Activated CD4-positive, alpha-beta T cell treated with anti-CD3 and anti-CD28 coated beads, Interleukin-2, Interleukin-4, amounts not matched to agents 100 ng/mL and 50 ng/mL, durations not matched to agents 16 hours and 8 hours (primary cell): ENCODE measurements around the gene GLIS2.
"Not testable (repeated sequence)": the region's sequence is repeated elsewhere in the genome, so short reads cannot be mapped to it uniquely, and the experiment has no call there.

ENCODE experiments used
- DNase-seq: peaks from one replicate; pipeline ENCODE4 v3.0.0-alpha.2; 2020; ENCODE audit warnings: low spot score

GLIS2 gene

DNA sequence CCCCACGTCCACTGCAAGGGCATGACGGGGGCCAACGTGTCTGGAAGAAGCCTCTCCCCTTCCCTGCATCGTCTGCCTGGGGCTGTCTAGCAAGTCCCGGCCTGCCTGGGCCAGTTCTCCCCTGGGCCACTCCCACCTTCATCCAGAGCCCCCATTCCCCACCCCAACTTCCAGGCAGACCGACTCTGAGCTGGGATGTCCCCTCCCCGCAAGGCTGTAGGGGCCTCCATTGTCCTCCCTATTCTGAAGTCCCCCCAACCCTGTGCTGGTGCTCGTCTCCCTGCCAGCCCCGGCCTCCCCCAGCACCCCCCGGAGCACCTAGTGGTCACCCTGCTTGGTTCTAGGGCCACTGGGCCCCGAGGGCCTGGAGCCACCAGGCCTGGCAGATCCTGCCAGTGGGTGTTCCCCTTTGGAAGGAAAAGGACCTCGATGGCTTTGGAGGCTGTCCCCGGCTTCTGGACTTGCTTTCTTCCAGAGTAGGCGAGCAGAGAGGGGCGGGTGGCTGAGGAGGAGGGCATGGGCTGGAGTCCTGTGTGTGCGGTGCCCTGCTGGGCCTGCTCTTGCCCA is 4.8 kb downstream of the GLIS2 start:
- DNase-seq = no peak

- no peak for DNase-seq
Observed at GRCh38 chr16:4321286-4322120, 5.6 kb downstream of the GLIS2 start.

- no peak for DNase-seq
Observed at GRCh38 chr16:4322121-4323052, 6.5 kb downstream of the GLIS2 start.

GRCh38 chr16:4323071-4323844 is 7.4 kb downstream of the GLIS2 start:
- DNase-seq = no peak

DNA sequence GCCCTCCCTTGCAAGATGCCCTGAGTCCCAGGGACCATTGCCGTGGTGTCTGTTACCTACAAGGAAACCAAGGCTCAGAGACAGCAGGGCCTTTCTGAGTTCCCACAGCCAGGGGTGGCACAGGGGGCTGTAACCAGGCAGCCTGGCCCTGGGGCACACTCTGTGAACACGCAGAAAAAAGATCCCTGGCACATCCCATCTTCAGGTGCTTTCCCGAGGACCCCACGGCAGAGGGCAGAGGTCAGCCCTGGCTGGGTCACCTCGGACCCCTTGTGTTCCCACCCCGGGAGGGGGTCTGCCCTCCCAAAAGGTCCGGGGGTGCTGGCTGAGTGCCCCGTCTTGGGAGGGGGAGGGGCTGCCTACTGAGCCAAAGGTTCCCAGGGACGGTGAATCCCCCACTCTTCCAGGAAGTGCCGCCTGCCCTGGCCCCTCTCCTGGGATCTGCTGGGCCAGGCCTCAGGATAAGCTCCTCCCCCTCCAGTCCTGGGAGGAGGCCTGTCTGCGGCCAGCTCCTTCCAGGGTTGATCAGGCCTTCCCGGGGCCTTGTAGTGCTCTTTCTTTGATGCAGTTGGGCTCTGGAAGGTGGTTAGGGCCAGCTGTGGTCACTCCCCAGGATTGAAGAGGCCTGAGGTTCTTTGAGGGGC is 8.1 kb downstream of the GLIS2 start:
- no peak for DNase-seq

DNA sequence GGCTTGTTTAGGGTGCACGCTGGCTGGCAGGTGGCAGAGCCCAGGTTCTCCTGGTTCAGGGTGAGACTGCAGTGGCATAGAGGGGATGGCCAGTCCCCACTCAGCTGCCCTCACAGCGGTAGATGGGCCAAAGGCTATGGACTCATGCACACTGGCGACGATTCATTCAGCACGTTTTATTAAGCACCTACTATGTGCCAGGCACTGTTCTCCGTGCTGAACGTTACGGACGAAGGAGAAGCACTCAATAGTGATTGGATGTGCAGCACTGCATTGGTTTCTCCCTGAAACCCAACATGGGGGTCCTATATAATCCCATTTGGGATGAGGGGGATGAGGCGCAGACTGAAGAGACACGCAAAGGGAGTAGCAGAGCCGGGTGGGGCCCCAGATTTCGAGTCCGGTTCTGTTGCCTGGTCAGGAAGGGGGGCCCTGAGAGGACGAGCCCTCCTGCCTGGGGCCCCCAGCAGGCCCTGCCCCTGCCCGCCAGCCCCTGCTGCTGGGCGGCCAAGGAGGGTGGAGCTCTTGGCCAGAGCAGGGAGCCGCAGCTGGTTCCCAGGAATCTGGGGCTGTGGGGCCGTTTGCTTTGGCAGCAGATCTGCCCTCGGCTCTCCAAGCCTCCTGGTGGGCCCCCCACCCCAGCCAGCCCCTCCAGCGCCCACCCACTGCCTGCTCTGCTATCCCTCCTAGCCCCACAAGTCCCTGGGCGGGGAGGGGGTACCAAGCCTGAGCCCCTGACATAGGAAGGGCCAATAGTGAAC is 8.8 kb downstream of the GLIS2 start:
- no peak for DNase-seq

DNA sequence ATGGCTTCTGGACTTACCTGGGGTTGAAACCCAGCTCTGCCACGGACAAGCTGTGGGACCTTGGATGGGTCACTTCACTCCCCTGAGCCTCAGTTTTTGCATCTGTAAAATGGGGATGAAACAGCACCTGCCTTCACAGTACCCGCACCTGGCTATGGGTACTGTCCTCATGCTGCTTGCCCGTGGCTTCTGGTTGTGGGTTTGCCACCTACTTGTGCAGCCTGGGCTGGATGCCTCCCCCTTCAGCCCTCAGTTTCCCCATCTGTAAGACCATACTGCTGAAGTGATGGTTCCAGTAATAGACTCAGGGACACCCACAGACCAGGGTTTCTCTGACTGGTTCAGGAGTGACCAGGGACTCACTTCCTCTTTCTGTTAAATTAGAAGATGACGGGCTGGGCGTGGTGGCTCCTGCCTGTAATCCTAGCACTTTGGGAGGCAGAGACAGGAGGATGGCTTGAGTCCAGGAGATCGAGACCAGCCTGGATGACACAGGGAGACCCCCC is 9.4 kb downstream of the GLIS2 start:
- no peak for DNase-seq

DNA sequence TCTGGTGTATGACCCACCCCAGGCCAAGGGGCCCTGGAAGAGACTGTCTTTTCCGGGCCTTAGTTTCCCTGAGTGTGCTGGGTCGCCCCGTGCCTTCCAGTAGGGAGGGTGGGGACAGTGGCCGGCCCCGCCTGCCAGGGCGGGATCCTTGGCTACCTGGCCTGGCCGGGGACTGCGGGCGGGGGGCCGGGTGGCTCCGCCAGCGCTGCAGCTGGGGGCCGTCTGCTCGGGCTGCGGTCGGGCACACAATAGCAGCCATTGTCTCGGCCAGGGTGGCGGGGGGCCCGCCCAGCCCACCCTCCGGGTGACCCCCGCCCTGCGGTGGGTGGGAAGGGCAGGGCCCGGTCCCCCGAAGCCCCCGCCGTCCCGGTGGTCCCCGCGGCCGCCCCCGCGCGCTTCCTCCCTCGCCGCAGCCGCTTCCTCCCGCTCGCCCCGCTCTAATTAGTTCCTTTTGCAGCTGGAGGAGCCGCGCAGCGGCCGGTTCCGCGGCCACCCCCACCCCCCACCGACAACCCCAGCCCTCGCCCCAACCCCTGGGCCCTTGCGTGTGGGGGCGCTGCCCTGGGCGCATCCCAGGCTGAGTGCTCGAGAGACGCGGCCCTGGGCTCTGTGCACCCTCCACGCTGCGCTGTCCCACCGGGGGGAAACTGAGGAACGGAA is 11.6 kb downstream of the GLIS2 start:
- DNase-seq = no peak

GRCh38 chr16:4328046-4328781 is 12.3 kb downstream of the GLIS2 start:
- DNase-seq = peak; percentile 36

DNA sequence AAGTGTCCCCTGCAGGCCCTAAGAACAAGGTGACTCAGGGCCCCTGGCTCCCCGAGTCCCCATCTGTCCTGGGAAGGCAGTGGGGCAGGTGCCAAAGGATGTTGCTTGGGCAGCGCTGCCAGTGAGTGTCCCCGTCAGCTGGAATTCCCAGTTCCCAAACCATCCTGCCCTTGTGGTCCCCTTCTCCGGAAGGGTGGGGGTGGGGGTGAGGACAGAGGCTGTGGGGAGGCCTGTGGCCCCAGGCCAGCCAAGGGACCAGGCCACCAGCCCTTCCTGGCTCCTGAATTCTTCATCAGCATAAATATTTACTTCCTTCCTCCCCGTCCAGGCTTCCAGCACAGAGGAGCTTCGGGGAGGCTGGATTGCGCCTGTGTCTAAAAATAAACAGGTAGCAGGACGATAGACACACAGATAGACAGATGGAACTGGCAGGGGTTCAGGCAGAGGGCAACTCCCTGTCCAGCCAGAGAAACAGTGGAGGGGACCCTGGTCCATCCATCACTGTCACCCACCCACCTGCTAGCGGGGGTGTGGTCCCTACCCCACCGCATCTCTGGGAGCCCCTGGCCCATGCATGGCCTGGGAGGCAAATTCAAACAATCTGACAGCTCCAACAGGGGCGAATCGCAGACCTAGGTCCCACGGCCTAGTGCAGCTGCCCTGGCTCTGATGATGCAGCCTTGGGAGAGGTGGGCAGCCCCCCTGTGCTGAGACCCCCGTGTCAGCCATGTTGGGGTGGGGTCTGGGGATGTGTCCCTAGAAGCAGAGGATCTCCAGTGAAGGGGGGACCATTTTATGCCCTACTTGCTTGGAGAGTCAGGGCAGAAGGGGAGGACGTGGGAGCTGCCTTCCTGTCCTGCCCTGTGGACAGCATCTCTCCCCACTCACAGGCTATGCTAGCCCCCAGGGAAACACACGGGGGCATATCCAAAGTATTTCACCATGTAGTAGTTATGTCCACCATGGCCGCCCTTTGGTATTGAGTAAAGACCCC is 13.2 kb downstream of the GLIS2 start:
- DNase-seq = no peak

DNA sequence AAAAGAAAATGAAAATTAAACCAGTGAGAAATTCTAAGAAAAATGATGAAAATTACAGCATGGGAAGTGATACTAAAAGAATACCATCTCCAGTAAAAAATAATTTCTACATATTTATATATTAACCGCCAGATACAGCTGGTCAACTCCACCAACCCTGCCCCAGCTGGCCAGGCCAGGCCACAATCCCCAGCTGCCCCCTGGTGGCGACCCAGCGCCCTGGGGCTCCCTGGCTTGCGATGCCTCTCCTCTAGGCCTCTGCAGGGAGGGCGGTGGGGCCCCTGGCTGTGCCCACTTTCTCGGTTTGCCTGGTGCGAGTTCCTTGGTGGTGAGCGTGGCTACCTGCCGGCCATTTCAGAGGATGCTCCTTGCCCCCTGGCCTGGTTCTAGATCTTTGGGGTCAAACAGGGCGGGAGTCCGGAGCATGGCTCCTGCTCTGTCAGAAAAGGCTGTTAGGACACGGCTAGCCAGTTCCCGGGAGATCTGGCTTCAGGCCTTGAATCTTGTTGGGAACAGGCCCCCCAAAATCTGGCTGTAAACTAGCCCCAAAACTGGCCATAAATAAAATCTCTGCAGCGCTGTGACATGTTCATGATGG is 14.5 kb downstream of the GLIS2 start:
- peak; percentile 64 for DNase-seq

DNA sequence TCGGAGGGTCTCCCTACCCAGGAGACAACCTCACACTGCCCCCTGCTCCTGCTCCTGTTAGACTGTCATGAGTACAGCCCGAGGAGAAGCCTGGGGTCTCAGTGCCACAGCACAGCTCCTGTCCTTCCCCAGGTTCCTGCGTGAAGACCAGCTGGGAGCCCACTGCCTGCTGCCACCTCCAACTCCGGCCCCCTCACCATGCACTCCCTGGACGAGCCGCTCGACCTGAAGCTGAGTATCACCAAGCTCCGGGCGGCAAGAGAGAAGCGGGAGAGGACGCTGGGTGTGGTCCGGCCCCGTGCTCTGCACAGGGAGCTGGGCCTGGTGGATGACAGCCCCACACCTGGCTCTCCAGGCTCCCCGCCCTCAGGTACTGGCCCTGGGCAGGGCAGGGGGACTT is 16.2 kb downstream of the GLIS2 start:
- no peak for DNase-seq

DNA sequence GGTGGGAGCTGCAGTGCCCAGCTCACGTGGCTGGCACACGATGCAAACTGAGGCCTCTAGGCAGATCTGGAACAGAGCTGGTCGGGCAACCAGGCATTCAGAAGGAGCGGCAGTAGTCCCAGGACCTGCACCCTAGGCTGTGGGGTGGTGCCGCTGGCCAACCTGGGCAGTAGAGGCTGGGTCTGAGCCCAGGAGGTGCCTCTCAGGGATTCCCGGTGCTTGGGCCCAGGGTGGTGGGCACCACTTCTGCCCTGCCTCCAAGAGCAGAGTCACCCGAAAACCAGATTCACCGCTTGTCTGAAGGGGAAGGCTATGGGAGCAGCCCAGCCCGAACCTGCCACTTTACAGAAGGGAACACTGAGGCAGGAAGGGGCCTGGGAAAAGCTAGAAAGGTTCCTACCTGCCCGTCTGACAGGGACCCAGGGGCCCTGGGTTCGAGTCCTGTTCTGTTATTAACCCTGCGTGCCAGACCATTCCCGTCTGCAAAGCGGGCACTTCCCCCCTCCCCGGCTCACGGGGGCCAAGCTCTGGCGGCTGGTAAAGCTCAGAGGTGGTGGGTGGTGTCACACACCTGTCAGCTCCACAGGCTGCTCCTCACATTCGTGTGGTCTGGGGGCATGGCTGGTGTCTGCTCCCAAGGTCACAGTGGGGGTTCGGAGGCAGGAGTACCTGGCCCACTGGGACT is 16.9 kb downstream of the GLIS2 start:
- DNase-seq = no peak

DNA sequence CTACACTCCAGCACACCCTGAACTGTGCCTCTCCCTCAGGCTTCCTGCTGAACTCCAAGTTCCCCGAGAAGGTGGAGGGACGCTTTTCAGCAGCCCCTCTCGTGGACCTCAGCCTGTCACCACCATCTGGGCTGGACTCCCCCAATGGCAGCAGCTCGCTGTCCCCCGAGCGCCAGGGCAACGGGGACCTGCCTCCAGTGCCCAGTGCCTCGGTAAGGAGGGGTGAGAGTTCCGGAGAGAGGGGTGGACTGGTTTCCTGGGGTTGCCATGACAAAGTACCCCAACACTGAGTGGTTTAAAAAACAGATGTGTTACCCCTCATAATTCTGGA is 17.4 kb downstream of the GLIS2 start:
- DNase-seq = no peak

GRCh38 chr16:4333714-4334113 is 17.8 kb downstream of the GLIS2 start:
- not testable (repeated sequence) for DNase-seq

DNA sequence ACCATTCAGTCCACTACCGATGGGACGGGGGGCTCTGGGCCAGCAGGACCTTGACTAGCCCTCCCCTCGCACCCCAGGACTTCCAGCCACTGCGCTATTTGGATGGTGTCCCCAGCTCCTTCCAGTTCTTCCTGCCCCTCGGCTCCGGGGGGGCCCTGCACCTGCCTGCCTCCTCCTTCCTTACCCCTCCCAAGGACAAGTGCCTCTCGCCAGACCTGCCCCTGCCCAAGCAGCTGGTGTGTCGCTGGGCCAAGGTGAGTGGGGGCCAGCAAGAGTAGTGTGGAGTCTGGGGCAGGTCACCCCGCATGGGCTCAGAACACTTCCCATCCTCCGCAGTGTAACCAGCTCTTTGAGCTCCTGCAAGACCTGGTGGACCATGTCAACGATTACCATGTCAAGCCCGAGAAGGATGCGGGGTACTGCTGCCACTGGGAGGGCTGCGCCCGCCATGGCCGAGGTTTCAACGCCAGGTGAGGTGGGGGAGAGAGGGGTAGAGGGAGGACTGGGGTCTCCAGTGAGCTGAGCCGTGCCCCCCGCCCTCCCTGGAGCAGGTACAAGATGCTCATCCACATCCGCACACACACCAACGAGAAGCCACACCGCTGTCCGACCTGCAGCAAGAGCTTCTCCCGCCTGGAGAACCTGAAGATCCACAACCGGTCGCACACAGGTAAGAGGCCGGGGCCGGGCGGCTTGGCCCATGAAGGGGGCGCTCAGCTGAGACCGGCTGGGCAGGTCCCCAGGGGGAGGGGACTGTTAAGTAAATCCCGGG is 19.0 kb downstream of the GLIS2 start:
- DNase-seq = no peak
